Astrocyte (in vitro differentiated cells and primary cell): ENCODE measurements around the gene SH3BP4. TPM values are rescaled to one million over a fixed set of nuclear protein-coding genes. Genes with fewer than 3 reads are reported as not detected.

Experiments used
- DNase-seq: peaks from one replicate; pipeline ENCODE4 v3.0.0-alpha.2; 2010; ENCODE audit warnings: low read depth
- FAIRE-seq: peaks from 2 replicates; lab custom pipeline; 2011; peaks lifted over from hg19 to GRCh38; lab: Jason Lieb, UNC
- H2AFZ ChIP-seq: 2 replicates; pipeline ENCODE4 v1.6.0; 2012; ENCODE audit warnings: low read depth, low read length, inconsistent platforms
- H3K27ac ChIP-seq: 2 replicates; pipeline ENCODE4 v1.5.1; 2011; ENCODE audit warnings: low read depth, low read length, inconsistent platforms
- H3K27me3 ChIP-seq: 2 replicates; pipeline ENCODE4 v1.6.0; 2011; ENCODE audit warnings: low read length, inconsistent platforms; ENCODE audit not compliant: insufficient read depth
- H3K36me3 ChIP-seq: 2 replicates; pipeline ENCODE4 v1.5.1; 2011; ENCODE audit warnings: low read length, inconsistent platforms; ENCODE audit not compliant: insufficient read depth
- H3K4me1 ChIP-seq: 2 replicates; pipeline ENCODE4 v1.5.1; 2011; ENCODE audit warnings: low read length, inconsistent platforms; ENCODE audit not compliant: insufficient read depth
- H3K4me2 ChIP-seq: 2 replicates; pipeline ENCODE4 v1.6.0; 2012; ENCODE audit warnings: low read length, inconsistent platforms
- H3K4me3 ChIP-seq: 2 replicates; pipeline ENCODE4 v1.5.1; 2011; ENCODE audit warnings: low read depth, mild to moderate bottlenecking, low read length, inconsistent platforms; ENCODE audit not compliant: insufficient read depth
- H3K79me2 ChIP-seq: 2 replicates; pipeline ENCODE4 v1.6.0; 2012; ENCODE audit warnings: mild to moderate bottlenecking, low read length, inconsistent platforms; ENCODE audit not compliant: insufficient read depth
- H3K9ac ChIP-seq: 2 replicates; pipeline ENCODE4 v1.6.0; 2012; ENCODE audit warnings: mild to moderate bottlenecking, low read length, inconsistent platforms
- H3K9me3 ChIP-seq: 2 replicates; pipeline ENCODE4 v1.5.1; 2012; ENCODE audit warnings: low read depth, mild to moderate bottlenecking, low read length, inconsistent platforms; ENCODE audit not compliant: insufficient read depth
- H4K20me1 ChIP-seq: 2 replicates; pipeline ENCODE4 v1.6.0; 2012; ENCODE audit warnings: low read length, inconsistent platforms; ENCODE audit not compliant: insufficient read depth
- H3K27ac Mint-ChIP-seq: one replicate; pipeline ENCODE4 v1.8.0; 2021; ENCODE audit warnings: mild to moderate bottlenecking, mixed read lengths; ENCODE audit not compliant: unreplicated experiment
- H3K27me3 Mint-ChIP-seq: one replicate; pipeline ENCODE4 v1.8.0; 2021; ENCODE audit warnings: low read depth, mixed read lengths; ENCODE audit not compliant: unreplicated experiment
- H3K36me3 Mint-ChIP-seq: one replicate; pipeline ENCODE4 v1.8.0; 2021; ENCODE audit warnings: low read depth, mixed read lengths; ENCODE audit not compliant: unreplicated experiment
- H3K4me1 Mint-ChIP-seq: one replicate; pipeline ENCODE4 v1.8.0; 2021; ENCODE audit warnings: low read depth, mixed read lengths; ENCODE audit not compliant: unreplicated experiment
- H3K4me3 Mint-ChIP-seq: one replicate; pipeline ENCODE4 v1.8.0; 2021; ENCODE audit warnings: mild to moderate bottlenecking, moderate library complexity, mixed read lengths; ENCODE audit not compliant: unreplicated experiment
- H3K9me3 Mint-ChIP-seq: one replicate; pipeline ENCODE4 v1.8.0; 2021; ENCODE audit warnings: mild to moderate bottlenecking, mixed read lengths; ENCODE audit not compliant: unreplicated experiment
- CTCF ChIP-seq: IDR thresholded peaks from 2 replicates; pipeline ENCODE4 v1.5.1; 2011; ENCODE audit warnings: low read depth, mild to moderate bottlenecking, inconsistent platforms, low read length, moderate library complexity; ENCODE audit not compliant: insufficient read depth
- EZH2 ChIP-seq: IDR thresholded peaks from 2 replicates; pipeline ENCODE4 v1.6.1; 2012; ENCODE audit warnings: mild to moderate bottlenecking, low read length, inconsistent platforms; ENCODE audit not compliant: insufficient read depth
- total RNA-seq: library from RNA; stranded (reverse); gene quantifications from 2 replicates; pipeline ENCODE4 v1.2.1, GENCODE V29; 2021

Gene SH3BP4
- total RNA-seq, 1 donor from 2014 or later, result 127 TPM

DNA sequence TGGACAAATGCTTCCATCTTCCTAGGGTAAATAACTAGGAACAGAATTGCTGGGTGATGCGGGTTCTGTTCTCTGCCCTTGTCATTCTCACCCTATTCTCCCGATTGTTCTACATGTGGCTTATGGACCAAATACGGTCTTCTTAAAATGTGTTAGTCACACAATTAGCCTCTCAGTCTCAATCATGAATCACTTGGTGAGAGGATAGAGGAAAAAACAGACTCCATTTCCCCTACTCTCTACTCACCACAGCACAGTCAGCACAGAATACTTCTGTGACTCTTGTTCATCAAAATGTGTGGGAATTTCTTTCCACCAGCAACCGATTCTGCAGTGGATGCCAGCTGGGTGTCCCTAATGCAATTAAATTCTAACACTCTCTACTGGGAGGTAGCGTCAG lies 125.2 kb downstream of the SH3BP4 start:
- Histone ChIP-seq H3K4me3 (no peak overlapping the region), H4K20me1 (no peaks in the 10 kb centered on the region), H3K4me1 (no peaks in the 10 kb centered on the region), H3K79me2 (no peaks in the 10 kb centered on the region), H2AFZ (no peak overlapping the region), H3K27me3 (no peaks in the 10 kb centered on the region), H3K4me2 (no peak overlapping the region), H3K36me3 (no peaks in the 10 kb centered on the region), H3K27ac (no peak overlapping the region), H3K9ac (no peak overlapping the region), H3K9me3 (no peaks in the 10 kb centered on the region)
- Mint-ChIP-seq H3K4me1 (peaks cover 8% of the 10 kb centered on the region), H3K9me3 (no peaks in the 10 kb centered on the region), H3K36me3 (no peaks in the 10 kb centered on the region), H3K4me3 (no peak overlapping the region), H3K27me3 (no peaks in the 10 kb centered on the region), H3K27ac (no peak overlapping the region)
- DNase-seq (peak; percentile 48), FAIRE-seq (peak; percentile 72)
- TF ChIP-seq EZH2, result no peak
- TF ChIP-seq CTCF, result no peak

DNA sequence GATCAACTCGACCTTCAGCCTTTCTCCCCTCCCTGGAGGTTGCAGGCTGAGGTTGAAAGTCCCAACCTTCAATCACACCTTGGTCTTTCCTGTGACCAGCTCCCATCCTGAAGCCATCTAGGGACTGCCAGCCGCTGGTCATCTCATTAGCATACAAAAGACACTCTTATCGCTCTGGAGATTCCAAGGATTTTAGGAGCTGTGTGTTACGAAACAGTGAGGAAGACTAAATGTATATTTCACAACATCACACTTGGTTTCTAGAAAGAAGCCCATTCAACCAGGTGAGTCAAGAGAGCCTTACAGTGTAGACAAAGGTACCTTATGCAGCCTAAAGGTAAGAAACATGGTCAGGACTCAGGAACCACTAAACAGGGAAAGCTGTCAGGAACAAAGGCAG lies 126.4 kb downstream of the SH3BP4 start:
- Histone ChIP-seq H3K27ac (no peak overlapping the region), H3K9ac (no peak overlapping the region), H3K4me2 (no peak overlapping the region), H2AFZ (no peak overlapping the region), H3K27me3 (no peaks in the 10 kb centered on the region), H3K4me3 (no peak overlapping the region), H4K20me1 (no peaks in the 10 kb centered on the region), H3K79me2 (no peaks in the 10 kb centered on the region), H3K36me3 (no peaks in the 10 kb centered on the region), H3K9me3 (no peaks in the 10 kb centered on the region), H3K4me1 (no peaks in the 10 kb centered on the region)
- no peak for DNase-seq
- Mint-ChIP-seq H3K4me1 (peaks cover 8% of the 10 kb centered on the region), H3K9me3 (no peaks in the 10 kb centered on the region), H3K27me3 (no peaks in the 10 kb centered on the region), H3K36me3 (no peaks in the 10 kb centered on the region), H3K4me3 (no peak overlapping the region), H3K27ac (no peak overlapping the region)
- FAIRE-seq, result no peak
- TF ChIP-seq EZH2, result no peak
- no peak for TF ChIP-seq CTCF

GRCh38 chr2:235078914-235079472 lies 127.2 kb downstream of the SH3BP4 start:
- Histone ChIP-seq H3K9me3 (no peaks in the 10 kb centered on the region), H3K4me3 (no peak overlapping the region), H3K9ac (no peak overlapping the region), H2AFZ (no peak overlapping the region), H3K79me2 (no peaks in the 10 kb centered on the region), H3K36me3 (no peaks in the 10 kb centered on the region), H3K4me2 (no peak overlapping the region), H3K27ac (no peak overlapping the region), H3K4me1 (no peaks in the 10 kb centered on the region), H4K20me1 (no peaks in the 10 kb centered on the region), H3K27me3 (no peaks in the 10 kb centered on the region)
- H3K4me1 Mint-ChIP-seq, result peaks cover 8% of the 10 kb centered on the region
- FAIRE-seq, result no peak
- no peak for DNase-seq
- no peaks in the 10 kb centered on the region for H3K9me3 Mint-ChIP-seq
- no peak overlapping the region for H3K4me3 Mint-ChIP-seq
- no peak overlapping the region for H3K27ac Mint-ChIP-seq
- no peaks in the 10 kb centered on the region for H3K27me3 Mint-ChIP-seq
- no peaks in the 10 kb centered on the region for H3K36me3 Mint-ChIP-seq
- TF ChIP-seq EZH2 (no peak), CTCF (no peak)
